ENCODE results near the gene SLC14A1. TPM values are rescaled to one million over a fixed set of nuclear protein-coding genes. Genes with fewer than 3 reads are reported as not detected.

SLC14A1 gene
- 5.8 and 6.1 TPM in 2 replicates for total RNA-seq
- total RNA-seq (2013): 5.0 TPM
- 3.4 and 6.4 TPM in 2 replicates for polyA plus RNA-seq
- polyA minus RNA-seq: 1.8 and 2.8 TPM in 2 replicates

- no peak within 1 kb of the TSS for H3K4me3 Mint-ChIP-seq
- Histone ChIP-seq H3K27me3 (replicated peaks in 1 of 4; ENCODE audit: control extremely low read depth in 1 of 4, control insufficient read depth in 3 of 4, insufficient read depth in 4 of 4, low read length in 3 of 4) (no peaks in the 10 kb centered on the region), H4K20me1 (ENCODE audit: control insufficient read depth, insufficient read depth, low read length, poor library complexity, severe bottlenecking) (no peaks in the 10 kb centered on the region), H2AFZ (ENCODE audit: insufficient read depth, low read depth, low read length, poor library complexity, severe bottlenecking) (no peak within 1 kb of the TSS), H3K36me3 (replicated peaks in 1 of 2; ENCODE audit: control extremely low read depth in 1 of 2, control insufficient read depth in 1 of 2, extremely low read depth in 1 of 2, insufficient read depth in 2 of 2, low read length in 1 of 2) (peaks cover 0 to 3% of the 10 kb centered on the region in 2 experiments), H3K4me1 (ENCODE audit: control insufficient read depth in 2 of 2, insufficient read depth in 2 of 2, low read length in 2 of 2) (no peaks in the 10 kb centered on the region), H3K4me3 (ENCODE audit: control extremely low read depth in 1 of 5, extremely low read depth in 1 of 5, insufficient read depth in 1 of 5, low read depth in 2 of 5, low read length in 4 of 5) (no peak within 1 kb of the TSS), H3K9ac (ENCODE audit: low read length) (no peak within 1 kb of the TSS), H3K27ac (ENCODE audit: low read length in 2 of 2) (no peak within 1 kb of the TSS), H3K9me3 (ENCODE audit: control extremely low read depth in 1 of 3, control insufficient read depth in 2 of 3, insufficient read depth in 1 of 3, low read length in 2 of 3) (no peaks in the 10 kb centered on the region), H3K79me2 (ENCODE audit: control insufficient read depth, insufficient read depth, low read length) (no peaks in the 10 kb centered on the region), H3K4me2 (replicated peaks; ENCODE audit: low read depth, low read length, poor library complexity, severe bottlenecking) (no peak within 1 kb of the TSS)
- H3K27ac Mint-ChIP-seq: no peak within 1 kb of the TSS
- WGBS (ENCODE audit: insufficient coverage): 63% methylated on average over 4 of the region's 6 CpGs
- TF ChIP-seq EZH2 (IDR thresholded peaks at IDR 0.05; ENCODE audit: borderline replicate concordance, insufficient read depth, low read depth, low read length, poor library complexity, severe bottlenecking) (no peak), CTCF (IDR thresholded peaks at IDR 0.05) (no peak)
- POLR2A ChIA-PET: no interaction called here
- CTCF ChIA-PET: interaction anchor here (1.0 to 7.5 kb wide), 8 partner anchors 8 to 350 kb away, joined by 3 to 70 read pairs (median 11); no protein-coding TSS in a partner anchor
- H3K4me1 Mint-ChIP-seq: no peaks in the 10 kb centered on the region
- H3K9me3 Mint-ChIP-seq (ENCODE audit: insufficient read depth): no peaks in the 10 kb centered on the region
- no peak for DNase-seq
- intact Hi-C loops (cut with micrococcal nuclease): loop anchor here (2.0 kb wide), 1 partner anchor 59 kb away; no protein-coding TSS in a partner anchor
- H3K27me3 Mint-ChIP-seq: peaks cover 6% of the 10 kb centered on the region
- ATAC-seq (ENCODE audit: low read depth): no peak
These were observed at the start of gene SLC14A1 for GRCh38 chr18:45723567-45724355. TSS of gene SLC14A1 (plus strand) at chr18:45724181. CDS start at chr18:45730321, 6,140 bp downstream.

- Histone ChIP-seq H3K9ac (ENCODE audit: low read length) (no peak overlapping the region), H3K27me3 (replicated peaks in 1 of 4; ENCODE audit: control extremely low read depth in 1 of 4, control insufficient read depth in 3 of 4, insufficient read depth in 4 of 4, low read length in 3 of 4) (no peaks in the 10 kb centered on the region), H4K20me1 (ENCODE audit: control insufficient read depth, insufficient read depth, low read length, poor library complexity, severe bottlenecking) (no peaks in the 10 kb centered on the region), H3K27ac (ENCODE audit: low read length in 2 of 2) (no peak overlapping the region), H3K4me3 (ENCODE audit: control extremely low read depth in 1 of 5, extremely low read depth in 1 of 5, insufficient read depth in 1 of 5, low read depth in 2 of 5, low read length in 4 of 5) (no peak overlapping the region), H3K4me2 (replicated peaks; ENCODE audit: low read depth, low read length, poor library complexity, severe bottlenecking) (no peak overlapping the region), H3K79me2 (ENCODE audit: control insufficient read depth, insufficient read depth, low read length) (no peaks in the 10 kb centered on the region), H2AFZ (ENCODE audit: insufficient read depth, low read depth, low read length, poor library complexity, severe bottlenecking) (no peak overlapping the region), H3K9me3 (ENCODE audit: control extremely low read depth in 1 of 3, control insufficient read depth in 2 of 3, insufficient read depth in 1 of 3, low read length in 2 of 3) (no peaks in the 10 kb centered on the region), H3K4me1 (ENCODE audit: control insufficient read depth in 2 of 2, insufficient read depth in 2 of 2, low read length in 2 of 2) (no peaks in the 10 kb centered on the region), H3K36me3 (replicated peaks in 1 of 2; ENCODE audit: control extremely low read depth in 1 of 2, control insufficient read depth in 1 of 2, extremely low read depth in 1 of 2, insufficient read depth in 2 of 2, low read length in 1 of 2) (no peaks in the 10 kb centered on the region)
- Mint-ChIP-seq H3K27ac (no peak overlapping the region), H3K9me3 (ENCODE audit: insufficient read depth) (no peaks in the 10 kb centered on the region), H3K27me3 (no peaks in the 10 kb centered on the region), H3K4me3 (no peak overlapping the region), H3K4me1 (no peaks in the 10 kb centered on the region)
- ChIA-PET CTCF (interaction anchor here (0.5 to 22.4 kb wide), 5 partner anchors 10 to 298 kb away, joined by 3 to 317 read pairs (median 4); no protein-coding TSS in a partner anchor), POLR2A (no interaction called here)
- ATAC-seq (ENCODE audit: low read depth) (no peak), DNase-seq (no peak)
- TF ChIP-seq CTCF (IDR thresholded peaks at IDR 0.05): no peak
- no peak for TF ChIP-seq EZH2 (IDR thresholded peaks at IDR 0.05; ENCODE audit: borderline replicate concordance, insufficient read depth, low read depth, low read length, poor library complexity, severe bottlenecking)
- intact Hi-C loops (cut with micrococcal nuclease): no loop called here
- 83% methylated on average over 1 of the region's 4 CpGs for WGBS (ENCODE audit: insufficient coverage)
These were observed 46.6 kb upstream of the SLC14A1 start for GRCh38 chr18:45677276-45677807.
